PFSK-1 (cell line): ENCODE measurements around the gene APBB2.

Experiments used
- FOXP2 ChIP-seq: optimal IDR thresholded peaks from 2 replicates; pipeline ENCODE3; 2011; ENCODE audit warnings: borderline replicate concordance, control low read depth, inconsistent platforms; ENCODE audit not compliant: insufficient read depth; ENCODE audit errors: extremely low read length, extremely low read depth
- POLR2AphosphoS5 ChIP-seq: IDR thresholded peaks from 2 replicates; pipeline ENCODE4 v1.6.1; 2012; ENCODE audit warnings: low read depth, mild to moderate bottlenecking, control low read depth, low read length, moderate library complexity
- TAF1 ChIP-seq: IDR thresholded peaks from 2 replicates; pipeline ENCODE4 v1.6.1; 2012; ENCODE audit warnings: low read length, control low read depth, borderline replicate concordance; ENCODE audit not compliant: insufficient read depth

DNA sequence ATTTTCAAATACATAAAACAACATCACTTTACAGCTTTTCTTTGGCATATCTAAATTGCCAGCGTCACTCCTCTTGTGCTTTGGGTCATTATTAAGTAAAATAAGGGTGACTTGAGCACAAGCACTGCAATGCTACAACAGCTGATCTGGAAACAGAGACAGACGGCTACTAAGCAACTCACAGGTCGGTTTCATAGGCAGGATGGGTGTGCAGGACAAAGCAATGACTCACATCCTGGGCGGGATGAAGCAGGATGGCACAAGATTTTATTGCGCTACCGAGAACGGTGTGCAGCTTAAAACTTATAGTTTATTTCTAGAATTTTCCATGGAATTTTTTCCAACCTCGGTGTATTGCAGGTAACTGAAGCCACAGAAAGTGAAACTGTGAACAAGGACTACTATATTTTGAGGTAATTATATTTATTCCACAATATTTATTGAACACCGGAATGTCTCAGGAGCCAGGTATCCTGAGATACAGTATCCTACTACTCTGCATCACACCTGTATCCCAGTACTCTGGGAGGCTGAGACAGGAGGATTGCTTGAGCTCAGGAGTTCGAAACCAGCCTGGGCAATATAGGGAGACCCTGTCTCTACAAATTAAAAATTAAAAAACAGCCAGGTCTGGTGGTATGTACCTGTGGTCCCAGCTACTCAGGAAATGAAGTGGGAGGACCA lies 215.5 kb downstream of the APBB2 start:
- TF ChIP-seq TAF1 (no peak), POLR2AphosphoS5 (no peak), FOXP2 (no peak)
